IPS-11a (cell line): ENCODE results near the gene SCUBE1.

ENCODE experiments used
- H3K4me3 ChIP-seq: one replicate; pipeline ENCODE4 v1.5.1; 2013; ENCODE audit warnings: low read depth, low read length, control low read depth

Gene SCUBE1

GRCh38 chr22:43220625-43221380, 122.4 kb downstream of the SCUBE1 start:
- H3K4me3 ChIP-seq, result no peak overlapping the region

GRCh38 chr22:43218786-43219185, 124.4 kb downstream of the SCUBE1 start:
- no peak overlapping the region for H3K4me3 ChIP-seq

- no peak overlapping the region for H3K4me3 ChIP-seq
Measured at GRCh38 chr22:43217285-43218030, 125.7 kb downstream of the SCUBE1 start.

- no peak overlapping the region for H3K4me3 ChIP-seq
Measured at GRCh38 chr22:43216738-43217137, 126.4 kb downstream of the SCUBE1 start.

GRCh38 chr22:43213962-43214361, 129.2 kb downstream of the SCUBE1 start:
- H3K4me3 ChIP-seq, result no peak overlapping the region

- H3K4me3 ChIP-seq, result no peak overlapping the region
Measured at GRCh38 chr22:43213051-43213450, 130.1 kb downstream of the SCUBE1 start.

- H3K4me3 ChIP-seq, result no peak overlapping the region
Measured at GRCh38 chr22:43212434-43212952, 130.7 kb downstream of the SCUBE1 start.

- no peak overlapping the region for H3K4me3 ChIP-seq
Measured at GRCh38 chr22:43211941-43212433, 131.2 kb downstream of the SCUBE1 start.

GRCh38 chr22:43210631-43211515, 132.3 kb downstream of the SCUBE1 start:
- no peak overlapping the region for H3K4me3 ChIP-seq

- no peak overlapping the region for H3K4me3 ChIP-seq
Measured at GRCh38 chr22:43209971-43210370, 133.2 kb downstream of the SCUBE1 start.

GRCh38 chr22:43209523-43209890, 133.7 kb downstream of the SCUBE1 start:
- H3K4me3 ChIP-seq, result no peak overlapping the region

- no peak overlapping the region for H3K4me3 ChIP-seq
Measured at GRCh38 chr22:43208703-43209522, 134.3 kb downstream of the SCUBE1 start.

- no peak overlapping the region for H3K4me3 ChIP-seq
Measured at GRCh38 chr22:43207849-43208702, 135.1 kb downstream of the SCUBE1 start.

GRCh38 chr22:43207386-43207785, 135.8 kb downstream of the SCUBE1 start:
- no peak overlapping the region for H3K4me3 ChIP-seq

- no peak overlapping the region for H3K4me3 ChIP-seq
Measured at GRCh38 chr22:43206509-43207161, 136.5 kb downstream of the SCUBE1 start.

- no peak overlapping the region for H3K4me3 ChIP-seq
Measured at GRCh38 chr22:43205748-43206508, 137.2 kb downstream of the SCUBE1 start.

GRCh38 chr22:43205261-43205691, 137.9 kb downstream of the SCUBE1 start:
- no peak overlapping the region for H3K4me3 ChIP-seq

GRCh38 chr22:43203471-43203981, 139.6 kb downstream of the SCUBE1 start:
- no peak overlapping the region for H3K4me3 ChIP-seq
